HepG2 (cell line): ENCODE results near the gene MAN1C1. TPM values are rescaled to one million over a fixed set of nuclear protein-coding genes. Genes with fewer than 3 reads are reported as not detected.

Experiments used
- FIP1L1 ChIP-seq: fragments of 200-400 bp; formaldehyde crosslinking; IDR thresholded peaks from 2 replicates; pipeline ENCODE4 v1.6.1; 2018; ENCODE audit warnings: low read depth, mild to moderate bottlenecking, low read length, moderate library complexity, borderline replicate concordance; ENCODE audit not compliant: insufficient read depth
- FOXK2 ChIP-seq: fragments of 450-650 bp; IDR thresholded peaks from 2 replicates; pipeline ENCODE4 v1.6.1; 2016
- MBD4 ChIP-seq: IDR thresholded peaks from 2 replicates; pipeline ENCODE4 v1.6.1; 2012; ENCODE audit warnings: low read length, inconsistent platforms, borderline replicate concordance
- MTF1 ChIP-seq: sonication (generic); formaldehyde crosslinking; IDR thresholded peaks from 2 replicates; pipeline ENCODE4 v1.5.0; 2020; ENCODE audit warnings: missing genetic modification reagents
- MXI1 ChIP-seq: IDR thresholded peaks from 3 replicates; pipeline ENCODE4 v1.6.1; 2012; ENCODE audit warnings: low read depth, low read length, inconsistent platforms, borderline replicate concordance
- NCOA2 ChIP-seq: sonication (generic); formaldehyde crosslinking; IDR thresholded peaks from 2 replicates; pipeline ENCODE4 v1.8.0; 2022; ENCODE audit warnings: inconsistent platforms
- NFYC ChIP-seq: IDR thresholded peaks from 2 replicates; pipeline ENCODE4 v1.6.1; 2016; ENCODE audit warnings: missing genetic modification reagents, missing compliant biosample characterization
- PATZ1 ChIP-seq: sonication (generic); formaldehyde crosslinking; IDR thresholded peaks from 2 replicates; pipeline ENCODE4 v1.4.0; 2020; ENCODE audit warnings: missing genetic modification reagents
- RERE ChIP-seq: IDR thresholded peaks from 2 replicates; pipeline ENCODE4 v1.6.1; 2016; ENCODE audit warnings: low read depth, missing genetic modification reagents, missing compliant biosample characterization
- SP5 ChIP-seq: IDR thresholded peaks from 2 replicates; pipeline ENCODE4 v1.6.1; 2016; ENCODE audit warnings: low read depth, borderline replicate concordance
- TP53 ChIP-seq: sonication (generic); formaldehyde crosslinking; conservative IDR thresholded peaks from 2 replicates; pipeline ENCODE4 v1.4.0; 2020; ENCODE audit warnings: missing genetic modification reagents
- ZC3H4 ChIP-seq: sonication (generic); formaldehyde crosslinking; IDR thresholded peaks from 2 replicates; pipeline ENCODE4 v1.4.0; 2020; ENCODE audit warnings: missing genetic modification reagents, borderline replicate concordance
- ZNF383 ChIP-seq: sonication (generic); formaldehyde crosslinking; IDR thresholded peaks from 2 replicates; pipeline ENCODE4 v1.4.0; 2020; ENCODE audit warnings: missing genetic modification reagents, mild to moderate bottlenecking, borderline replicate concordance
- ZNF652 ChIP-seq: IDR thresholded peaks from 2 replicates; pipeline ENCODE4 v1.6.1; 2016; ENCODE audit warnings: low read depth, borderline replicate concordance
- ZNF687 ChIP-seq: sonication (generic); formaldehyde crosslinking; IDR thresholded peaks from 2 replicates; pipeline ENCODE4 v1.5.1; 2020; ENCODE audit warnings: mild to moderate bottlenecking, missing genetic modification reagents, moderate library complexity
- polyA plus RNA-seq, 8 experiments: library from polyadenylated mRNA; depleted of rRNA in 3 of 8; stranded (reverse) in 7 of 8; unstranded in 1 of 8; fragments of >200 nt; fragmentation: Illumina TruSeq in 4 of 8; extraction: Trizol in 4 of 8; gene quantifications; 2 replicates each; pipeline versions ENCODE4 v1.2.1 to v1.2.3, GENCODE V29; 2011 to 2016; ENCODE audit warnings: low read depth in 4 of 8, missing spikeins in 1 of 8, mixed read lengths in 1 of 8; ENCODE audit not compliant: insufficient read depth in 1 of 8
- total RNA-seq, 5 experiments: library from RNA; depleted of rRNA; stranded (reverse); fragments of >200 nt; fragmentation: Illumina TruSeq; extraction: Trizol; gene quantifications; 2 replicates each; pipeline ENCODE4 v1.2.3, GENCODE V29; 2016; ENCODE audit warnings: low read depth in 1 of 5

MAN1C1 gene
- total and polyA plus RNA-seq, 2 of the 13 experiments (the other 11 are each of a cell fraction or from before 2014, with no cell fraction given): 0.18 to 0.49 TPM

- TF ChIP-seq NFYC (CRISPR knock-in tag) (no peak), ZC3H4 (CRISPR knock-in tag) (no peak), SP5 (no peak), ZNF652 (CRISPR knock-in tag) (no peak), MBD4 (no peak), ZNF383 (CRISPR knock-in tag) (no peak), FOXK2 (no peak), RERE (CRISPR knock-in tag) (no peak), TP53 (CRISPR knock-in tag) (no peak), ZNF687 (peak; percentile 53), MTF1 (CRISPR knock-in tag) (no peak), FIP1L1 (0 out of 2 replicates have a peak, but pooled peaks have one; percentile 54), MXI1 (no peak), NCOA2 (CRISPR knock-in tag) (no peak), PATZ1 (peak; percentile 74)
Observed at GRCh38 chr1:25810341-25811299, 194.0 kb downstream of the MAN1C1 start (continued).
